NCI-H2196 (cell line): ENCODE data around the gene CD207.
"Not testable (repeated sequence)": the region's sequence is repeated elsewhere in the genome, so short reads cannot be mapped to it uniquely, and the experiment has no call there.

Experiments used
- DNase-seq: peaks from one replicate; lab custom pipeline; 2025; ENCODE audit not compliant: unreplicated experiment; lab: John Stamatoyannopoulos, UW

The CD207 gene

DNA sequence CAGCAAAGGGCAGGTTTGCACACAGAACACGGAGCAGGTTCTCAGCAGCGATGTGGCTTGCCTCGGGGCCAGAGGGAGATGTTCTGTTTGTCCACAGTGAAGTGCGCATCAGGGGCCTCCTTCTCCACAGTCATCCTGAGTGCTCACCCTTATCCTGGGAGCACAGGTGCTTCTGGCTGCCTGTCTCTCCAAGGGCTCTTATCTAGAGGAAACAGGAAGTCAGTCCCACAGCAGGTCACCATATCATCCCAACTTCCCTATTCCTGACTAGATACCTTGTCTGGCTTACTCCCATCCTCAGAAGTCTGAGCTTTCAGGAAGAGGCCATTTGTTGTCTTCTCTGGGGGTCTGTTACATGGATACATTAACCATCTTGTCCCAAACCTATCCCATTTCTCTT is at the start of gene CD207:
Gene CD207, minus strand, starts transcription at position 174 of the 400 bp plus-strand sequence. Its CDS starts 40 bp downstream, at position 134.
- DNase-seq = no peak

DNA sequence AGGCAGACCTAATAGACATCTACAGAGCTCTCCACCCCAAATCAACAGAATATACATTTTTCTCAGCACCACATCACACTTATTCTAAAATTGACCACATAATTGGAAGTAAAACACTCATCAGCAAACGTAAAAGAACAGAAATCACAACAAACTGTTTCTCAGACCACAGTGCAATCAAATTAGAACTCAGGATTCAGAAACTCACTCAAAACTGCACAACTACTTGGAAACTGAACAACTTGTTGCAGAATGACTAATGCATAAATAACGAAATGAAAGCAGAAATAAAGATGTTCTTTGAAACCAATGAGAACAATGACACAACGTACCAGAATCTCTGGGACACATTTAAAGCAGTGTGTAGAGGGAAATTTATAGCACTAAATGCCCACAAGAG is 42.9 kb upstream of the CD207 start:
- DNase-seq = not testable (repeated sequence)

DNA sequence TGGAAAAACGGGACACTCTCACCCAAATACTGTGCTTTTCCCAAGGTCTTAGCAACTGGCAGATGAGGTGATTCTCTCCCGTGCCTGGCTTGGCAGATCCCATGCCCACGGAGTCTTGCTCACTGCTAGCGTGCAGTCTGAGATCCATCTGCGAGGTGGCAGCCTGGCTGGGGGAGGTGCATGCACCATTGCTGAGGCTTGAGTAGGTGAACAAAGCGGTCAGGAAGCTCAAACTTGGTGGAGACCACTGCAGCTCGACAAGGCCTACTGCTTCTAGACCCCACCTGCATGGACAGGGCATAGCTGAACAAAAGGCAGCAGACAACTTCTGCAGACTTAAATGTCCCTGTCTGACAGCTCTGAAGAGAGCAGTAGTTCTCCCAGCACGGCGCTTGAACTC is 40.5 kb upstream of the CD207 start:
- not testable (repeated sequence) for DNase-seq

DNA sequence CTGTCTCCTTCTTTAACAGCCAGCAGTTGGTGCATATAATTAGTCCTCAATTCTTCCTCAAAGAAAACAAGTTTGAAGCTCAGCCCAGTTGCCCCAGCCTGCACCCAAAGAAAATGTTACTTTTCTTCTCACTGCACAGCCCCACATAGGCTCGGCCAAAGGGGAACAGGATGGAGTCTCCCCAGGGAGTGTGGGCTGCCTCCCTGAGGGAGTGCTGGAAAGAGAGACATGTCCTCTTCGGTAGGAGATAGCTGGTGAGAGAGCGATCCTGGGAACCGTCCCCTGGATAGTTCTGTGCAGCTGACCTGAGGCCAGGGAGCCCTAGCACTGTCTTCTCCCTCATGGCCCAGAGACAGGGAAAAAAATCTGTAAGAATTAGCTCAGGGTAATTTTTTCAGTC is 37.9 kb upstream of the CD207 start:
- no peak for DNase-seq

DNA sequence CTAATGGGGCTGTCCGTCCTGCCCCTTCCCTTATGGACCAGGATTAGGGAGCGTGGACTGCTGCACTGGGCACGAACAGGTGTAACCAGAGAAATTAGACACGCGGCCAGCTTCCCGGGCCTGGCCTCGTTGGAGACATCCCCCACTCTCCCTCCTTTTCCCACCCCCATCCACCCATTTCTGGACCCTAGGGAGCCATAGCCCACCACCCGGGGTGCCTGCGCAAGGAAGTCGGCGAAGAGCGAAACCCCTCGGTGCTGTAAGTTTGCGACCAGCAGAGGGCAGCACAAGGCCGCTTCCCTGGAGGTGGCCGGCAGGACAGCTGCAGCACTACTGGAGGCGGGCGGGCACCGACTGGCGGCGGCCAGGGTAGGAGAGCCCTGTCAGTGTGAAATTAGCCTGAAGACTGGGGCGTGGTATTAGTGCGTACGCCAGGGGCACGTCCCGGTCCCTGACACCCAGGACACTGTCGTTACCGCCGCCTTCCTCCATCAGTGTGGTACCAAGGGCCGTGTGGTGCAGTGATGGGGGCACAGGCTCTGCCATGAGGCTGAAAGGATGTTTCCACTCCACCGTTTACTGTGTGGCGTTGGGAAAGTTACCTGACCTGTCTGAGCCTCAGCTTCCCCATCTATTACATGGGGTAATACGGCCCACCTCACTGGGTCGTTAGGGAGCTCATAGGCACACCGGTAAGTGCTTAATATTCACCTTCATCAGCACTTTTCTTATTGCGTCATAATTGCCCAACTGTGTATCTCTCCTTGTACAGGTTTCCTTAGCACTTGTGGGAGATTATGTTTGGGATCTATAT is 36.0 kb upstream of the CD207 start:
- peak; percentile 60 for DNase-seq

DNA sequence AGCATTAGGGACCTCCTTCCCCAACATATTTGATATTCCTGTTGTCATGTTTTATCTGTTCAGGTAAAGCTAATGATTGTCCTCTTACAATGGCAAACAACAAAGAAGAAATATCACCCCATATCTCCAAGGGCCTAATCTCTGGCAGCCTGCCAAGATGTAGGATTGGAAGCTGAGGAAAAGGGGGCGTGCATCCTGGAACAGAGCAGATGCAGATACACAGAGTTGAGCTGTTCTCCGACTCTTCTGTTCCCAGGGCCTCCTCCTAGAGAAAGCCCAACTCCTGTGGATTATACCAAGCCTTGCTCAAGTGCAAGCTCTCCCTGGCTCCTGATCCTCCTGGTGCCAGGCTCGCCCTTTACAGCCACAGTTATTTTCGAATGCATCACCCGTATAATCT is 35.2 kb upstream of the CD207 start:
- no peak for DNase-seq

DNA sequence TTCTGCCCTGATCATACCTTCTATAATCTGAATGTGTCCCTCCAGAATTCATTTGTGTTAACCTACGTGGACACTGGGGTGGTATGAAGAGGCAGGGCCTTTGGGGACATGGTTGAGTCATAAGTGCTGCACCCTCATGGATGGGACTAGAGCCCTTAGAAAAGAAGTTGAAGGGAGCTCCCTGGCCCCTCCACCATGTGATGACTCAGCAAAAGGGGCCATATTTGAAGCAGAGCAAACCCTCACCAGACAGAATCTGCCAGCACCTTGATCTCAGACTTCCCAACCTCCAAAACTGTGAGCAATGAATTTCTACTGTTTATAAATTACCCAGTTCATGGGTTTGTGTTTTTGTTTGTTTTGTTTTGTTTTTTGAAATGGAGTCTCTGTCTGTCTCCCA is 33.4 kb upstream of the CD207 start:
- no peak for DNase-seq

DNA sequence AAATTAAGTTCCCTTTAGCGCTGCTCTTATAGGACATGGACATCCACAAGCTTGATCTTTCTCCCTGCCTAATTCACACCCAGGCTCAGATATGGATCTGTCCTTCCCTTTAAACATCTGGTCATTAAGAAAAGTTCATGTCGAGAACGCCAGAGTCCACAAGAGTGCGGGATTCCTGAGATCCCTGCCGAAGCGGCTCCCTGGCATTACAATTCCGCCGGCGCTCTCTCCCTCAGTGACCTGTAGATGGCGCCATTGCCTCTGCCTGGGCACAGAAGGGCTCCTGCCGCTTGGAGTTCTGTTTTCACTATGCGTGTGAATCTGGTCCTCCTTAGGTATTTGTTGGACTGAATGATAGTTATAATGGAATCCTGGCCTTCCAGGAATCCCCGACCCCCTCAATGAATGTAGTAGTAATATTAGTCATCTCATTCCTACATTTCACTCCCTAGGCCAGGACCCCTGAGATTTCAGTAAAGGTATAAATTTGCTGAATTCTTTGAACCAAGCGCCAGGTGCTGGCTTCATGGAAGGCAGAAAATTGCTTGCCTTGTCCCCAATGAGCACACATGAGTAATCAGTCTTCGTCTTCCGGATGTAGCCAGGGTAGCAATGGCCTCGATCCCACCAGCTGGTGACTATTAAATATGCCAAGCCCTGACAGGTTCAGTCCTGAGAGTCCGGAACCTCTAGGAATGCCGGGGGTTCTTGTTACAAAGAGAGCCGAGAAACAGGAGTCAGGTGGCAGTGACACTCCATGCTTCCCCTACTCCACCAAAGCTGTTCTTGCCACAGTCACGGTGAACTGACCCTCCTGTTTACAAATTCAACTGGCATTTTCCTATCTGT is 26.4 kb upstream of the CD207 start:
- peak; percentile 59 for DNase-seq

DNA sequence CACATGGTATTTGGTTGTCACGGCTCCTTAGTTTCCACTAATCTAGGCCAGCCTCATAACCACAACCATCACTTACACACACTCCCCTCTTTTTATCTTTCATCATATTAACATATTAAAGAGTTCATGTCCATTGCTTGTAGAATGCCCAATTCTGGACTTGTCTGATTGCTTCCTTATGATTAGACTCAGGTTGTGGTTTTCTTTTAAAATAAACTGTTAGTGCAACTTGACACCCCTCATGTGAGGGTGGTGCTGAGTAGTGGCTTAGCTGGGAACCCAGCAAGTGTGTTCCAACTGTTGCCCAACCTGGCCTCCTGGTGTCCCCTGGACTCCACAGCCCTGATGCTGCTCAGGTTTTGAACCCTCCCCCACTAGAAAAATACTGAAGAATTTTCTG is 20.1 kb upstream of the CD207 start:
- no peak for DNase-seq

DNA sequence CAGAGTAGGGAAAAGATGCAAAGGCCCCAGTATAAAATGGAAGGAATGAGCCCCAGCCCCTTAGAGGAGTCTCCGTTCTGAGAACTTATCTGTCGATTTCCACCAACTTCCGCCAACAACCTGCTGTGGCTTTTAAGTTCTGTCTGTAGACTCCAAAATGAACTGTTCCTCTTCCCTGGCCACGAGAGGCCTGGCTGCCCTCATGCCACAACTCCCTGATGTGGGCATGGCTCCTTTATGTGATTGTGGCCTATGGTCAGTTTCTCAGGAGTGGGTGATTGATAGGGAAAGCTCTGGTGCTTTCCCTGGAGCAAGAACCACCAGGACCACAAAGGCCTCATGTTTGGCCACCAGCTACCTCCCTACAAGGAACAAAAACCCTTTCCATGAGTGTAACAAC is 18.8 kb upstream of the CD207 start:
- no peak for DNase-seq

DNA sequence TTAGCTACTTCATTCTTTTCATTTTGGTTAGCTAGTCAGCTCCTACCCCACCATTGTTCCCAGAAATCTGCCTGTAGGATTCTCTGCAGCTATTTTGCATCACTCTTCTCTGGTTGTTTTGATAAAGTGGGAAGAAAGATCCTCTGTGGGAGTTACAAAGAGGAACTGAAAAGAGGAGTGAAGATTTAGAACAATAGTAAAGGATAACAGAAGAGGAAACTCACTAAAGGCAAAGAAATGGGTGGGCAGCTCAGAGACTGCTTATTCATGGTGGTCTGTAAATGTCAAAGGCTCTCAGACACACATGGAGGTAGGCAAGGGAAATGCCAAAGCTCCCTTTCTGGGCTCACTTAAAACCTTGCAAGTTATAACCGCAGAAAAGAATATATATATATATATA is 17.2 kb upstream of the CD207 start:
- no peak for DNase-seq

DNA sequence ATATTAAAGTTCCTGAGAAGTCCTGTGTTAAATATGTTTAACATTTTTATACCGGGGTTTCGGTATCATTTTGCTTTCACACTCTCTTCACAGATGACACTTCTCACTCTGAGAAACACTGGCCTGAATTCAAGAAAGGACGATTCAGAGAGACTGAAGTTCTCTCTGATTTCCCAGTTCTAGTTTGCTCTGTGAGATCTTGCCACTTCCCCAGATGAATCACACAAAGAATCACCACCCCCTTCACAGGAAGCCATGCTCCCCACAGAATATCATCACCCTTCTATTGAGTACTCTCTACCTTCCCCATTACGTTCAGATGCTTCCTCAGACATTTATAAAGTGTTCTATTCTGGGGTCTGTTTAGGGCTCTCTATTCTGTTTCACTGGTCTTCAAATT is 16.1 kb upstream of the CD207 start:
- DNase-seq = no peak

DNA sequence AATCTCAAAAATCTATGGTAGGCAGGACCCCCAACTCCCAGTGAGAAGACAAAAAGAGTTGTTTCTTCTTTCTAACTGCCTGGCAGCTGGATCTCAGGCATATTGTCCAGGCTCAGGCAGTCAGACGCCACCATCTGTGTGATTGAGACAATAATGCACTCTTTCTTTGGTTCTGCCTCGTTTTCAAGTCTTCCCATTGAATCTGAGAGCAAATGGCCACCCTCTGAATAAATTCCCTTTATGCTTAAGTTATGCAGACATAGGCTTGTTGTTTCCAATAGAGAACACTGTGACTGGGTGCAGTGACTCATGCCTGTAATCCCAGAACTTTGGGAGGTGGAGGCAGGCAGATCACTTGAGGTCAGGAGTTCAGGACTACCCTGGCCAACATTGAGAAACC is 15.3 kb upstream of the CD207 start:
- DNase-seq = no peak

DNA sequence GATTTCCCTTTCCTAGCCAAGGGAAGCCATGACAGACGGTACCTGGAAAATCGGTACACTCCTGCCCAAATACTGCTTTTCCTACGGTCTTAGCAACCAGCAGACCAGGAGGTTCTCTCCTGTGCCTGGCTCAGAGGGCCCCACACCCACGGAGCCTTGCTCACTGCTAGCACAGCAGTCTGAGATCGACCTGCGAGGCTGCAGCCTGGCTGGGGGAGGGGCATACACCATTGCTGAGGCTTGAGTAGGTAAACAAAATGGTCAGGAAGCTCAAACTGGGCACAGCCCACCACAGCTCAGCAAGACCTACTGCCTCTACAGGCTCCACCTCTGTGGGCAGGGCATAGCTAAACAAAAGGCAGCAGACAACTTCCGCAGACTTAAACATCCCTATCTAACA is 6.8 kb upstream of the CD207 start:
- no peak for DNase-seq

DNA sequence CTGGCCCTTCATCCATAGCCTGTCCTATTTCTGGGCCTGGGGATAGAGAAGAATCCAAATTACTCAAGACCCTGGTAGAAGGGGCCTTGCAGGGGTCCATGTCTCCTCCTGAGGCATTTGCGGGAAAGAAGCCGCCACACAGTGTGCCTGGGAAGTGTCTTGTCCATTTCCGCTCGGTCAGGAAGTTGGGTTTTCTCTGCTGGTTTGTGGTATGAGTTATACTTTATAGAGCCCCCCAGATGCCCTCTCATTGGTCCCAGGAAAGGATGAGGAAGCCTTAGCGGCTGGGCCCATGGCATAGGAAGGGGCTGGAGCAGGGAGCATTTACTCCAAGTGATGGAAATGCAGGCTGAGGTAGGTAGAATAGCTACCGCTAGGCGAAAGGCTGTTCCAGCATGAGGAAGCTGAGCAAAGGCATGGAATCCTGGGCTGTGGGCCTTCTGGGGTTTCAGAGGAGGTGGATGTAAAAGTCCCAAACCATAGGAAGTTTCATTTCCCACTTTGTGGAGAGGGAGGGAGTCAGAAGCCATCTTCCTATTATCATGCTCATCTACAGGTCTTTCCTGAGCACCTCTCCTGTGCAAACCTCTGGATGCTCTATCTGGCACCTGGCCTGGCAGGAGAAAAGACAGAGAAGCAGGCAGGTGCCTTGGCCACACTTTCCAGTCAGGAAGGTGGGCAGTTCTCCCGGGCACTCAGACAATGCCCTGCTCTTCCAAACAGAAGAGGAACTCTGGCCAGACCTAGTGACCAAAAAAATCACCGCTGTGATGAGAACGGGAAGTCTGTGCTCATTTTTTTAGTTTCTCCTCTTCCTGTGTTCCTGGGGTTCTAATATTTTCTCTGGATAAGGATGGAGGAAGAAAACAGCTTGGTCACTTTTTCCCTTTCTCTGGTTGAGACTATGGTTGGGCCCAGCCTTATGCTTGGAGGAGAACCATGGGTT is 2.6 kb upstream of the CD207 start:
- DNase-seq = no peak

DNA sequence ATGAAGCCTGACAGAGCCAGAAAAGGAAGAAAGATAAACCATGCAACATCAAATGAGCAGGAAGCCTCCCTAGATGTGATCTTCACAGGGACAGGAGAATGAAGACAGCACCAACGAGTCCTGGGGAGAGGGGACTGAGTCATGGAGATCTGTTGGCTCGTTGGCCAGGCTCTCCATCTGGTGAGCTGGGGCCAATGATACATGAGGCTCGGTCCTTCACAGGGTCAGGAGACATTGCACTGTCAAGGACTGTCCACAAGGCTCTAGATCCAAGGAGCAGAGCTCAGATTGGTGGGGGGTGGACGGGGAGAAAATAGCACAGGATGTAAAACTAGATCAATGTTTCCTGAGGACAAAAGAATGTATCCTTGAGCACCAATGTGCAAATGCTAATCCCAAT is 735 bp downstream of the CD207 start:
- DNase-seq = no peak

DNA sequence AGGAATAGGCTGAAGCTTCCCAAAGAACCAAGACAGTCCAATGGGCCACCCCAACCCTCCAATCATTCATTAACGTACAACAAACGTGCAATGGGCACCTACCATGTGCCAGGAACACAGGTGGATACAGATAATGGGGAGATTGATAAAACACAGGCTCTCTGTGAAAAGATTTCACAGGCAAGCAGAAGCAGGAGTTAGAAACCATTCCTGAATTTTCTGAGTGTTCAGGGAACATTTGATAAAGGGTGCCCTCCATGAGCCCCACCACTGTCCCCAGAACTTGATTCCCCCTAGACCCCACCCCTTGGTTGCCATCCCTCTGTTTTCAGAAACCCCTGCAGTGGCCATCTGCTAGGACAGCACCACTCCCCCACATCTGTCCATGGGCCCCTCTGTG is 1.5 kb downstream of the CD207 start:
- no peak for DNase-seq

DNA sequence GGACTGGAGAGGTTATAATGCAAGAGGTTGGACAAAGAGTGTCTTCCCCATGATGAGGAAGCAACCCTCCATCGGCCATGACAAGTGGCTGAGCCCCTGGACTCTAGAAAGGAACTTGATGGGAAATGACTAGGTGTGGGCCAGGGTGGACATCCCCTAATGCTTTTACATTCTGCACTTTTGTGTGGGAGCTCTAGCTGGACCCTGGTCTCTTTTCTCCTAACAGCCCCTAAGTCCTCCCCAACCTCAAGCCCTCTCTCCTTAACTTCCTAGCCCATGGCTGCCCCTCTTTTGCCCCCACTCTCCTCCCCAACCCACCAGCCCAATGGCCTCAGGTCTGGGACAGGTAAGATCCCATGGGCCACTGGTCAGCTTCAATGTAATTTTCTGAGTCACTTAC is 2.4 kb downstream of the CD207 start:
- DNase-seq = no peak

DNA sequence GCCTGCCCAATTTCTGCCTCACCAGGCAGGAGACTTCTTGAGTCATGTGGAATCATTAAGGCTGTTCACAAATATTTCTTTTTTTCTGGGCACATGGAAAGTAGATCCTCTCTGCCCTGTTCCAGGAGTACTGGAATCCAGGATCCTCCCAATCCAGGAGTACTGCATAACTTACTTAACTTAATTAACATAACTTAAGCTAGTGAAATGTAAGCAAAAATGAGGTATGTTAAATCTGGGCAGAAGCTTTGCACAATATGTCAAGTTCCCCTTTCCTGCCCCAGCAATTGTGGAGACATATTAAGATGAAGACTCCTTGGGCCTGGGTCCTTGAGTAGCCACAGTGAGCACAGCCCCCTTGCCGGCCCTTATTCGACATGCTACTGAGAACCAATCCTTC is 3.2 kb downstream of the CD207 start:
- no peak for DNase-seq

DNA sequence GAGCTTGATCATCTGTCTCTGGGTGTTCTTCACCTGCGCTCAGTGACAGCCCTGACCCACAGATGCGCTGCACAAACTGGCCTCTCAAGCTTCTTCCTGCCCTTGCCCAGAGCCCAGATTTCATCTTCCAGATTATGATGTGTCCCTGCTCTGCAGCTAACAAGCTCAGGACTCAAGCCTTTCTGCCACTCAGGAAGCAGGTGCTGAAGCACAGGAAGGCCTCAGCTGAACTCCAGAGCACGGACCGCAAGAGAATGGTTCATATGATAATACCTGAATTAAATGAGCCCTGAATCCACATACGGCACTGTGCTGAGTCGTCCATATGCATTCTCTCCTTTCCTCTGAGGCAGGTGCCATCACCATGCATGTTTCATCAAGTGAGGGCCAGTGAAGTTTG is 3.8 kb downstream of the CD207 start:
- DNase-seq = no peak

DNA sequence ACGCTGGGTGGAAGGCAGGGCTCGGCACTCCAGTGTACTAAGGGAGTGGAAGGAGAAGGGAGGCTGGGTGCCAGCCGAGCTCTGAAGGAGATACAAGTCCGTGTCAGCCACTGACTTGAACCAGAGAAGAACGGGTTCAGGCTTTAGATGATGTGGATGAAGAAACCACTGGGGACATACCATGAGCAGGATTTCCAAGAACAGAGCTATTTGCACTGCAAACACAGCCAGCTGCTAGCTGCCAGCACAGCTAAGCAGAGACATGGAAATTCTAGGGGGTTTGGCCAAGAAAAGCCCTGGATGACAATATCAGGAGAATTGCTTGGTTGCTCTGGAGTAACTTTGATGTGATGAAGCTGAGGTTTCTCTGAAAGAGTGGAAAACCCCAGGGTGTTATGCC is 5.2 kb downstream of the CD207 start:
- no peak for DNase-seq
